Measurements from ENCODE around the gene OPA3. TPM values are rescaled to one million over a fixed set of nuclear protein-coding genes. Genes with fewer than 3 reads are reported as not detected.

OPA3 gene
- total RNA-seq, 4 donors from 2014 or later = 2.8 to 9.1 (median 5.1) TPM

DNA sequence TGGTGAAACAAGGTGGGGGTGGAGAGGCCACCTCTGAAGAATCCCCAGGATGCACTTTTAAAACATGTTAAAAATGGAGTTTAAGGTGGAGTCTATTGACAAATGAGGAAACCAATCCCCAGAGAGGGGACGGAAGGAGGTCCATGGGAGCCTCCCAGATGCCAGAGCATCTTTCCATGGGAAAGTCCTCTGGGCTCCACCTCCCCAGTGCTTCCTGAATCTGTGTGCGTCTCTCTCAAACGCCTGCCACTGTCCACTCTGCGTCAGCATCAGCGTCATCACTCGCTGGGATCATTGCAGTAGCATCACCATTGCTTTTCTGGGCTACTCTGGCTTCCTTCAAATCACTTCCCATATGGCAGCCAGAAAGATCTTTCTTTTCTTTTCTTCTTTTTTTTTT lies 11.2 kb upstream of the OPA3 start:
- DNase-seq = no peak
- H3K4me3 ChIP-seq = no peak overlapping the region
- no peak overlapping the region for H3K27ac ChIP-seq
- intact Hi-C loops (cut with DNase I; ENCODE audit: low total_unique reads) = no loop called here
- H3K27me3 ChIP-seq = peaks cover 0 to 11% of the 10 kb centered on the region in 2 donors
- H3K4me1 ChIP-seq = no peaks in the 10 kb centered on the region
- no peaks in the 10 kb centered on the region for H3K36me3 ChIP-seq
- no peak for TF ChIP-seq POLR2A (IDR thresholded peaks at IDR 0.05)
- H3K9me3 ChIP-seq = no peaks in the 10 kb centered on the region

DNA sequence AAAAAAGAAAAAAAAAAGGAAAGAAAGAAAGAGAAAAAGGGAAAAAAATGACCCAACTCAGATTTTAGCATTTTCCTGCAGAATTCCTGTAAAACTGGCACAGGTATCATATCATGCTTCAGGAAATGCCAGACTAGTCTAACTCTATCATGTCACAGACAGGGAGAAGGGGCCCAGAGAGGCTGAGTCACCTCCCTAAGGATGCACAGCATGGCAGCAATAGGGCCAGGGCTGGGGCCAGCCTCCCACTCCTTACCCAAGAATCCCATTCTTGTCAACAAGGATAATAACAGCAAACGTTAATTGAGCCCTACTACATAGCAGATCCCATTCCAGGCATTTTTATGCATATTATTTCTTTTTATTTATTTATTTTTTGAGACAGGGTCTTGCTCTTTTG lies 8.9 kb upstream of the OPA3 start:
- no peak overlapping the region for H3K27ac ChIP-seq
- H3K9me3 ChIP-seq = no peaks in the 10 kb centered on the region
- DNase-seq = no peak
- H3K4me3 ChIP-seq = no peak overlapping the region
- H3K36me3 ChIP-seq = no peaks in the 10 kb centered on the region
- H3K4me1 ChIP-seq = no peaks in the 10 kb centered on the region
- H3K27me3 ChIP-seq = peaks cover 0 to under 1% of the 10 kb centered on the region in 2 donors
- no peak for TF ChIP-seq POLR2A (IDR thresholded peaks at IDR 0.05)
- TF ChIP-seq, protein P1, sequence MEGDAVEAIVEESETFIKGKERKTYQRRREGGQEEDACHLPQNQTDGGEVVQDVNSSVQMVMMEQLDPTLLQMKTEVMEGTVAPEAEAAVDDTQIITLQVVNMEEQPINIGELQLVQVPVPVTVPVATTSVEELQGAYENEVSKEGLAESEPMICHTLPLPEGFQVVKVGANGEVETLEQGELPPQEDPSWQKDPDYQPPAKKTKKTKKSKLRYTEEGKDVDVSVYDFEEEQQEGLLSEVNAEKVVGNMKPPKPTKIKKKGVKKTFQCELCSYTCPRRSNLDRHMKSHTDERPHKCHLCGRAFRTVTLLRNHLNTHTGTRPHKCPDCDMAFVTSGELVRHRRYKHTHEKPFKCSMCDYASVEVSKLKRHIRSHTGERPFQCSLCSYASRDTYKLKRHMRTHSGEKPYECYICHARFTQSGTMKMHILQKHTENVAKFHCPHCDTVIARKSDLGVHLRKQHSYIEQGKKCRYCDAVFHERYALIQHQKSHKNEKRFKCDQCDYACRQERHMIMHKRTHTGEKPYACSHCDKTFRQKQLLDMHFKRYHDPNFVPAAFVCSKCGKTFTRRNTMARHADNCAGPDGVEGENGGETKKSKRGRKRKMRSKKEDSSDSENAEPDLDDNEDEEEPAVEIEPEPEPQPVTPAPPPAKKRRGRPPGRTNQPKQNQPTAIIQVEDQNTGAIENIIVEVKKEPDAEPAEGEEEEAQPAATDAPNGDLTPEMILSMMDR (IDR thresholded peaks at IDR 0.05) = no peak
- intact Hi-C loops (cut with DNase I; ENCODE audit: low total_unique reads) = no loop called here

DNA sequence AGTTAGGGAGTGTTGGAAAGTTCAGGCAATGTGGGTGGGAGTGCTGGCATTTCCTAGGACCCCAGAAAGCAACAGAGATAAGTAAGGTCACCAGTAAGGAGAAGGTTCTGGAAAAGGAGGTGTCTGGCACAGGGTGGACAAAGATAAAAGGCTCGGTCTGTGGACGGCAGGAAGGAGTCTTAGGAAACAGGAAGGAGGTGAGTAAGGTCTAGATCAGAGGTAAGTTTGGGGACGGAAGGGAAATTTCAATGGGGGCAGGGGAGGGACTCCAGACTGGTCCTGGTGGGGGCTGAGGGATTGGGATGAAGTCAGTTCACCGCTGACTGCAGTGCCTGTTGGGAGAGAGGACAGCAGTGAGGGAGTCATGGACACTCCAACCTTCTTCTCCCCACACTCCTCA lies 7.8 kb upstream of the OPA3 start:
- no peak for TF ChIP-seq POLR2A (IDR thresholded peaks at IDR 0.05)
- TF ChIP-seq, protein P1 (IDR thresholded peaks at IDR 0.05) = no peak
- no peaks in the 10 kb centered on the region for H3K36me3 ChIP-seq
- no peak for DNase-seq
- H3K4me1 ChIP-seq = no peaks in the 10 kb centered on the region
- intact Hi-C loops (cut with DNase I; ENCODE audit: low total_unique reads) = no loop called here
- no peaks in the 10 kb centered on the region for H3K27me3 ChIP-seq
- H3K9me3 ChIP-seq = no peaks in the 10 kb centered on the region
- no peak overlapping the region for H3K4me3 ChIP-seq
- H3K27ac ChIP-seq = no peak overlapping the region

DNA sequence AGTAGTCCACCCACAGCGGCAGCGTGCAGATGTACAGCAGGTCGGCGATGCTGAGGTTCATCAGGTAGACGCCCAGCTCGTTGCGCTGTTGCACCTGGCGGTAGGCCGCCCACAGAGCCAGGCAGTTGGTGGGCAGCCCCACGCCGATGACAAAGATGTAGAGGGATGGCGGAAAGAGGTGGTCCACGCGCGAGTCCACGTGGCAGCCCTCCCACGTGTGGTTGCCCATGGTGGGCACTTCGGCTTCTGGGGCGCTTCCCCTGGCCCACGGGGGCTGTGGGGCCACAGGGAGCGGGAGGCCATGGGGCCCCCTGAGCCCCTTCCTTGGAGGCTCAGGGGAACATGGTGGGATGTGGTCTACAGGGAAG lies 7.0 kb upstream of the OPA3 start:
- H3K4me1 ChIP-seq = no peaks in the 10 kb centered on the region
- no peak overlapping the region for H3K4me3 ChIP-seq
- H3K27ac ChIP-seq = no peak overlapping the region
- intact Hi-C loops (cut with DNase I; ENCODE audit: low total_unique reads) = no loop called here
- no peaks in the 10 kb centered on the region for H3K9me3 ChIP-seq
- TF ChIP-seq, protein P1 (IDR thresholded peaks at IDR 0.05) = no peak
- H3K27me3 ChIP-seq = no peaks in the 10 kb centered on the region
- no peak for DNase-seq
- no peaks in the 10 kb centered on the region for H3K36me3 ChIP-seq

DNA sequence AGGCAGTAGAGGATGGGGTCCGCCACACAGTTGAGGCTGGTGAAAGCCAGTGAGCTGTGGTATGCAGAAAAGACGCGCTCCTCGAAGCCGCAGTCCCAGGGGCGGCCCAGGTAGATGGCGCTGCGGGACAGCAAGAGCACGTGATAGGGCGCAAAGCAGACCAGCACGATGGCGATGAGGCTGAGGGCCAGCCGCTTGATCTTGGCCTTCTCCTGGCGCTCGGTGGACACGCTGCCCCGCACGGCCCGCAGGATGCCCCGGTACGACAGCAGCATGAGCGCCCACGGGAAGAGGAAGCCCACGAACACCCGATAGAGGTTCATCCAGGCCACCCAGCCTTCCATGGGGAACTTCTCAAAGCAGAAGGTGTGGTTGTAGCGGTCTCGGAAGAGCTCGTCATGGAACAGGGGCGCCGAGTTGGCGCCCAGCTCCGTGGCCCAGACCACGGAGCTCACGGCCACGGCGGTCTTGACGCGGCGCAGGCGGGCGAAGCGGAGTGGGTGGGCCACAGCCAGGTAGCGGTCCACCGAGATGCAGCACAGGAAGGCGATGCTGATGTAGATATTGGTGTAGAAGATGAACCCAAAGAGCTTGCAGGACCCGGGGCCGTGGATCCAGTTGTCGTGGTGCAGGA lies 6.5 kb upstream of the OPA3 start:
- DNase-seq = no peak
- intact Hi-C loops (cut with DNase I; ENCODE audit: low total_unique reads) = no loop called here
- TF ChIP-seq POLR2A (IDR thresholded peaks at IDR 0.05) = no peak
- TF ChIP-seq, protein P1 (IDR thresholded peaks at IDR 0.05) = peak in 1 of 4 experiments; percentile 10
- Histone ChIP-seq H3K9me3 (no peaks in the 10 kb centered on the region), H3K4me1 (no peaks in the 10 kb centered on the region), H3K27ac (no peak overlapping the region), H3K36me3 (no peaks in the 10 kb centered on the region), H3K27me3 (no peaks in the 10 kb centered on the region), H3K4me3 (no peak overlapping the region)
